HG02610 (cell line): Measurements from ENCODE around the gene TMEM209.
"Not testable (repeated sequence)": the region's sequence is repeated elsewhere in the genome, so short reads cannot be mapped to it uniquely, and the experiment has no call there.

Source experiments
- ATAC-seq: cut with Tn5 transposase; IDR thresholded peaks from one replicate; pipeline ENCODE4 v1.9.1; 2021; ENCODE audit warnings: mild to moderate bottlenecking, moderate library complexity; ENCODE audit not compliant: unreplicated experiment

Gene TMEM209

GRCh38 chr7:130129011-130129411, 76.2 kb downstream of the TMEM209 start:
- ATAC-seq, result no peak

GRCh38 chr7:130127821-130128317, 77.3 kb downstream of the TMEM209 start:
- no peak for ATAC-seq

DNA sequence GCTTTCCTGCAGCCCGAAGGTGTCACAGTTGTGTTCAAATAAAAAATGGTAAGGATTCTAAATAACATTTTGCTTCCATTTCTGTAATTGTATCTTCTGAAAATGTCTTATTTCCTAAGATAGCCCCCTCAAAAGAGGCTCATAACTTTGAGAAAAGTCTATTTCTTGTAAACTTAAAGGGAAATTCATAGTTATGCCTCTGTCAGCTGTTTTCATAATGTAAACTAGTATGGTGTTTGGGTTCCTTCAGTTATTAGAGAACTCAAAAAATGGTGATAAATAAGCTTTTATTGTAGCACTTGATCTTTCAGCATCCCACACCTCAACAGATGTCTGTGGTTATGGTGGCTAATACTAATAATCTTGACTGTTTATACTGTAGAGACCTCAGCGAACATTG, 77.8 kb downstream of the TMEM209 start:
- ATAC-seq, result no peak

DNA sequence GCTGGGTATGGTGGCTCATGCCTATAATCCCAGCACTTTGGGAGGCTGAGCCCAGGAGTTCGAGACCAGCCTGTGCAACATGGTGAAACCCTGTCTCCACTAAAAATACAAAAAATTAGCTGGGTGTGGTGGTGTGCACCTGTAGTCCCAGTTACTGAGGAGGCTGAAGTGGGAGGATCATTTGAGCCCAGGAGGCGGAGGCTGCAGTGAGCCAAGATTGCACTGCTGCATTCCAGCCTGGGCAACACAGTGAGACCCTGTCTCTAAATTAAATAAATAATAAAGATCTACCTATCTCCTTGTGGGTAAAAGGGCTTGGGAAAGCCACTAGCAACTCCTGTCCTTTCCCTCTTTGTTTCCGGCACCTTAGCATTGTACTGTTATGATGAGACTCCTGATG, 78.4 kb downstream of the TMEM209 start:
- ATAC-seq, result not testable (repeated sequence)

- no peak for ATAC-seq
Observed at GRCh38 chr7:130124711-130125110, 80.5 kb downstream of the TMEM209 start.

GRCh38 chr7:130123501-130123900, 81.7 kb downstream of the TMEM209 start:
- no peak for ATAC-seq

DNA sequence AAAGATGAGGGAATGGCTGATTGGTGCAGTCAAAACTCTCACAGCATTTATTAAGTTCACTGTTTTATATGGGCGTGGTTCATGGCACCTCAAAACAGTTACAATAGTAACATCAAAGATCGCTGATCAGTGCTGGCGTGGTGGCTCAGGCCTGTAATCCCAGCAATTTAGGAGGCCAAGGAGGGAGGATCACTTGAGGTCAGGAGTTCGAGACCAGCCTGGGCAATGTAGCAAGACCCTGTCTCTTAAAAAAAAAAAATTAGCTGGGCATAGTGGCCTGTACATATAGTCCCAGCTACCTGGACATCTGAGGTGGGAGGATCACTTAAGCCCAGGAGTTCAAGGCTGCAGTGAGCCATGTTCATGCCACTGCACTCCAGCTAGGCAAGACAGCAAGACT, 86.4 kb downstream of the TMEM209 start:
- ATAC-seq, result no peak

DNA sequence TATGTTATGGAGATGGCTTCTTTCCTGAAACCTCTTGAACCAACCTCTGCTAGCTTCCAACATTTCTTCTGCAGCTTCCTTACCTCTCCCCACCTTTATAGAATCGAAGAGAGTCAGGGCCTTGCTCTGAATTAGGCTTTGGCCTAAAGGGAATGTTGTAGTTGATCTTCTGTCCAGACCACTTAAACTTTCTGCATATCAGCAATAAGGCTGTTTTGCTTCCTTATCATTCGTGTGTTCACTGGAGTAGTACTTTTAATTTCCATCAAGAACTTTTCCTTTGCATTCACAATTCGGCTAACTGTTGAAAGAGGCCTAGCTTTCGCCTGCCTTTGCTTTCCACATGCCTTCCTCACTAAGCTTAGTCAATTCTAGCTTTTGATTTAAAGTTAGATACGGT, 86.9 kb downstream of the TMEM209 start:
- ATAC-seq, result no peak

- ATAC-seq, result no peak
Observed at GRCh38 chr7:130114776-130115175, 90.4 kb downstream of the TMEM209 start.
